Vagina (tissue), 2 donors: ENCODE data around the gene LHX4. TPM values are rescaled to one million over a fixed set of nuclear protein-coding genes. Genes with fewer than 3 reads are reported as not detected.

ENCODE experiments used
- DNase-seq, 2 donors: peaks; one replicate each; pipeline ENCODE4 v3.0.0-alpha.2; 2017; ENCODE audit errors: extremely low spot score in 2 of 2
- H3K27ac ChIP-seq: fragments of 200-600 bp; sonication (generic); one replicate; pipeline ENCODE4 v1.5.1; 2019
- H3K27me3 ChIP-seq: fragments of 200-600 bp; sonication (generic); one replicate; pipeline ENCODE4 v1.5.1; 2019
- H3K36me3 ChIP-seq, 2 donors: fragments of 200-600 bp; sonication (generic); one replicate each; pipeline ENCODE4 v1.5.1; 2017 to 2019
- H3K4me1 ChIP-seq: fragments of 200-600 bp; sonication (generic); one replicate; pipeline ENCODE4 v1.5.1; 2019
- H3K4me3 ChIP-seq, 2 donors: fragments of 200-600 bp; sonication (generic); 1 replicate in 1 of 2; 2 replicates in 1 of 2; pipeline ENCODE4 v1.5.1; 2016 to 2019
- H3K9me3 ChIP-seq: fragments of 200-600 bp; sonication (generic); one replicate; pipeline ENCODE4 v1.5.1; 2019
- POLR2A ChIP-seq, 2 donors: fragments of 450-650 bp; IDR thresholded peaks; one replicate each; pipeline ENCODE4 v1.6.1; 2017; ENCODE audit warnings: antibody characterized with exemption in 2 of 2, mild to moderate bottlenecking in 2 of 2, moderate library complexity in 2 of 2
- POLR2AphosphoS5 ChIP-seq, 2 donors: sonication (generic); formaldehyde crosslinking; IDR thresholded peaks; one replicate each; pipeline ENCODE4 v1.9.0; 2017; ENCODE audit warnings: antibody characterized with exemption in 2 of 2, mild to moderate bottlenecking in 2 of 2, low read depth in 1 of 2; ENCODE audit not compliant: insufficient read depth in 1 of 2
- intact Hi-C: fragments of 100-400 bp; cut with DNase I; formaldehyde crosslinking; loops from one replicate; pipeline ENCODE4 v1.15.1; 2023
- total RNA-seq: library from RNA; depleted of rRNA; stranded (reverse); fragments of >200 nt; gene quantifications from one replicate; pipeline ENCODE4 v1.2.3, GENCODE V29; 2016
- TF ChIP-seq, protein P1 (sequence below), 3 experiments: fragments of 450-650 bp in 2 of 3; fragments of 200-600 bp in 1 of 3; sonication (generic) in 1 of 3; IDR thresholded peaks; one replicate each; pipeline ENCODE4 v1.5.1; 2017 to 2019; ENCODE audit warnings: antibody characterized with exemption in 3 of 3, mild to moderate bottlenecking in 2 of 3, moderate library complexity in 2 of 3

The LHX4 gene
- total RNA-seq, 1 donor from 2014 or later: 0.98 TPM

- no peak overlapping the region for H3K4me3 ChIP-seq
- TF ChIP-seq, protein P1, sequence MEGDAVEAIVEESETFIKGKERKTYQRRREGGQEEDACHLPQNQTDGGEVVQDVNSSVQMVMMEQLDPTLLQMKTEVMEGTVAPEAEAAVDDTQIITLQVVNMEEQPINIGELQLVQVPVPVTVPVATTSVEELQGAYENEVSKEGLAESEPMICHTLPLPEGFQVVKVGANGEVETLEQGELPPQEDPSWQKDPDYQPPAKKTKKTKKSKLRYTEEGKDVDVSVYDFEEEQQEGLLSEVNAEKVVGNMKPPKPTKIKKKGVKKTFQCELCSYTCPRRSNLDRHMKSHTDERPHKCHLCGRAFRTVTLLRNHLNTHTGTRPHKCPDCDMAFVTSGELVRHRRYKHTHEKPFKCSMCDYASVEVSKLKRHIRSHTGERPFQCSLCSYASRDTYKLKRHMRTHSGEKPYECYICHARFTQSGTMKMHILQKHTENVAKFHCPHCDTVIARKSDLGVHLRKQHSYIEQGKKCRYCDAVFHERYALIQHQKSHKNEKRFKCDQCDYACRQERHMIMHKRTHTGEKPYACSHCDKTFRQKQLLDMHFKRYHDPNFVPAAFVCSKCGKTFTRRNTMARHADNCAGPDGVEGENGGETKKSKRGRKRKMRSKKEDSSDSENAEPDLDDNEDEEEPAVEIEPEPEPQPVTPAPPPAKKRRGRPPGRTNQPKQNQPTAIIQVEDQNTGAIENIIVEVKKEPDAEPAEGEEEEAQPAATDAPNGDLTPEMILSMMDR (IDR thresholded peaks at IDR 0.05): no peak
- no peak for TF ChIP-seq POLR2A (IDR thresholded peaks at IDR 0.05)
- no peak for TF ChIP-seq POLR2AphosphoS5 (IDR thresholded peaks at IDR 0.05; ENCODE audit: insufficient read depth in 1 of 2, low read depth in 1 of 2)
- no peak overlapping the region for H3K27ac ChIP-seq
- intact Hi-C loops: no loop called here
- H3K9me3 ChIP-seq: no peaks in the 10 kb centered on the region
- H3K27me3 ChIP-seq: no peaks in the 10 kb centered on the region
- peaks cover under 1% of the 10 kb centered on the region for H3K4me1 ChIP-seq
- peaks cover 0 to 14% of the 10 kb centered on the region in 2 donors for H3K36me3 ChIP-seq
- no peak for DNase-seq
Observed at GRCh38 chr1:180287988-180288705, 58.1 kb downstream of the LHX4 start.

DNA sequence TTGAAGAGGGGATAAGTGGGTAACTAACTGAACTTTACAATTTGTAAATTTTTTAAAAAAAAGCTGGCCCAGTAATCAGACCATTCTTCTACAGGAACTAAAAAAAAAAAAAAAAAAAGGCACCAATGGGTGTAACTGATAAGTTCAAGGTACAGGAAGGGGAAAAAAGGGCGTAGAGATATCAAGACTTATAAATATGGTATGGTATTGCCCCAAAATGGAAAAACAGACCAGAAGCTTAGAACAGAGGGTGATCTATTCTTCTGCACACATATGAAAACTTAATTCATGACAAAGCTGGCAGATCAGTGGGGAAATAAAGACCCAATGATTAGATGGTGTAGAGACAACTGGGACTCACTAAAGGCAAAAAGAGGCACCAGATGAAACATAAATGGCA lies 58.9 kb downstream of the LHX4 start:
- Histone ChIP-seq H3K27me3 (no peaks in the 10 kb centered on the region), H3K36me3 (peaks cover 0 to 14% of the 10 kb centered on the region in 2 donors), H3K4me1 (no peaks in the 10 kb centered on the region), H3K27ac (no peak overlapping the region), H3K4me3 (no peak overlapping the region), H3K9me3 (no peaks in the 10 kb centered on the region)
- no peak for DNase-seq
- intact Hi-C loops: no loop called here
- no peak for TF ChIP-seq POLR2A (IDR thresholded peaks at IDR 0.05)
- no peak for TF ChIP-seq POLR2AphosphoS5 (IDR thresholded peaks at IDR 0.05; ENCODE audit: insufficient read depth in 1 of 2, low read depth in 1 of 2)
- TF ChIP-seq, protein P1 (IDR thresholded peaks at IDR 0.05): no peak

- Histone ChIP-seq H3K4me1 (no peaks in the 10 kb centered on the region), H3K27me3 (no peaks in the 10 kb centered on the region), H3K27ac (no peak overlapping the region), H3K4me3 (no peak overlapping the region), H3K9me3 (no peaks in the 10 kb centered on the region), H3K36me3 (peaks cover 0 to 6% of the 10 kb centered on the region in 2 donors)
- intact Hi-C loops: no loop called here
- no peak for DNase-seq
- TF ChIP-seq, protein P1 (IDR thresholded peaks at IDR 0.05): no peak
- TF ChIP-seq POLR2AphosphoS5 (IDR thresholded peaks at IDR 0.05; ENCODE audit: insufficient read depth in 1 of 2, low read depth in 1 of 2) (no peak), POLR2A (IDR thresholded peaks at IDR 0.05) (no peak)
Observed at GRCh38 chr1:180290265-180291001, 60.4 kb downstream of the LHX4 start.

DNA sequence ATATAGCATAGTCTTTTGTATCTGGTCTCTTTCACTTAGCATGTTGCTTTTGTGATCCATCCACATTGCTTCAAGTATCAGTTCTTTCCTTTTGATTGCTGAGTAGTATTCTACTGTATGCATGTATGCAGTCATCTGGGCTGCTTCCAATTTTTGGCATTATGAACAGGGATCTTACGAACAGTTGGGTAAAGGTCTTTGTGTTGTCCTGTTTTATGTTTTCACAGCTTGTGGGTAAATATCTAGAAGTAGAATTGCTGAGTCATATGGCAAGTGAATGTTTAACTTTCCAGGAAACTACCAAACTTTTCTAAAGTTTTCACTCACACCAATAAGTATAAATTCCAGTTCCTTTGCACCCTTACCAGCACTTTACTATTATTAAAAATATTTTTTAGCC lies 60.9 kb downstream of the LHX4 start:
- H3K9me3 ChIP-seq: no peaks in the 10 kb centered on the region
- DNase-seq: no peak
- H3K4me3 ChIP-seq: no peak overlapping the region
- TF ChIP-seq POLR2AphosphoS5 (IDR thresholded peaks at IDR 0.05; ENCODE audit: insufficient read depth in 1 of 2, low read depth in 1 of 2) (no peak), POLR2A (IDR thresholded peaks at IDR 0.05) (no peak)
- TF ChIP-seq, protein P1 (IDR thresholded peaks at IDR 0.05): no peak
- intact Hi-C loops: no loop called here
- H3K27me3 ChIP-seq: no peaks in the 10 kb centered on the region
- no peaks in the 10 kb centered on the region for H3K4me1 ChIP-seq
- peaks cover 0 to 4% of the 10 kb centered on the region in 2 donors for H3K36me3 ChIP-seq
- H3K27ac ChIP-seq: no peak overlapping the region

DNA sequence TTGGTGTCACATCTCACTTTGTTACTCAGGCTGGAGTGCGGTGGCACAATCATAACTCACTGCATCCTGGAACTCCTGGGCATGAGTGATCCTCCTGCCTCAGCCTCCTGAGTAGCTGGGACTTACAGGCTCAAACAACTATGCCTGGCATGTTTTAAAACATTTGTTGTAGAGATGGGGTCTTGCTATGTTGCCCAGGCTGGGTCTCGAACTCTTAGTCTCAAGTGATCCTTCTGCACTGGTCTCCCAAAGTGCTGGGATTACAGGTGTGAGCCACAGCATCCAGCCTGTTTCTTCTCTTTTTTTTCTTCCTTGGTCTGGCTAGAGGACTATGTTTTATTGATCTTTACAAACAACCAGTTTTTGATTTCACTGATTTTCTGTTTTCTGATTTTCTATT lies 64.6 kb downstream of the LHX4 start:
- intact Hi-C loops: no loop called here
- Histone ChIP-seq H3K9me3 (no peaks in the 10 kb centered on the region), H3K36me3 (no peaks in the 10 kb centered on the region), H3K4me1 (no peaks in the 10 kb centered on the region), H3K27ac (no peak overlapping the region), H3K4me3 (no peak overlapping the region), H3K27me3 (no peaks in the 10 kb centered on the region)
- DNase-seq: no peak
- TF ChIP-seq, protein P1 (IDR thresholded peaks at IDR 0.05): no peak
- TF ChIP-seq POLR2A (IDR thresholded peaks at IDR 0.05): no peak
- TF ChIP-seq POLR2AphosphoS5 (IDR thresholded peaks at IDR 0.05; ENCODE audit: insufficient read depth in 1 of 2, low read depth in 1 of 2): no peak
